GM23248 (cell line): ENCODE measurements around the gene TBC1D23.

ENCODE experiments used
- EZH2 ChIP-seq: fragments of 200-600 bp; sonication (generic); IDR thresholded peaks from 2 replicates; pipeline ENCODE4 v1.6.1; 2018; ENCODE audit warnings: antibody characterized with exemption, mild to moderate bottlenecking; ENCODE audit not compliant: insufficient read depth, poor library complexity, severe bottlenecking
- EZH2phosphoT487 ChIP-seq: fragments of 200-600 bp; sonication (generic); IDR thresholded peaks from 2 replicates; pipeline ENCODE4 v1.6.1; 2018; ENCODE audit warnings: antibody characterized with exemption, moderate library complexity, mild to moderate bottlenecking, low read depth; ENCODE audit not compliant: insufficient read depth

DNA sequence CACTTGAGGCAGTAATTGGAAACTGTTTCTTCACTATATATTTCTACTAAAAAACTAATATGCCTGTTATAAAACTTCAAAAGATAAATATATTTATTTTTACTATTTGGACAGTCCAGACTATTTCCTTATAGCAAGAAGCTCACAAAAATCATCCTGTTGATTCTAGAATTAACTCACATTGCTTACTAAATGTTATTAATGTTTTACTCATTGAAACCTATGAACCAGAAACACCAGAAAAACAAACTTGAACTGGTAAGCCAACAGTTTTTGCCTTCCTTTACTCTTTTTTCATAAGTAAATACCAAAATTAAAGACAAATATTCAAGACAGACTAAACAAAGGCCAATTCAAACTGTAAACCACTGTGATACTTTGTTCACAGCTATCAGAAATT is 113.7 kb downstream of the TBC1D23 start:
- no peak for TF ChIP-seq EZH2
- TF ChIP-seq EZH2phosphoT487 = no peak
